ENCODE measurements around the gene MORF4L2.

MORF4L2 gene

DNA sequence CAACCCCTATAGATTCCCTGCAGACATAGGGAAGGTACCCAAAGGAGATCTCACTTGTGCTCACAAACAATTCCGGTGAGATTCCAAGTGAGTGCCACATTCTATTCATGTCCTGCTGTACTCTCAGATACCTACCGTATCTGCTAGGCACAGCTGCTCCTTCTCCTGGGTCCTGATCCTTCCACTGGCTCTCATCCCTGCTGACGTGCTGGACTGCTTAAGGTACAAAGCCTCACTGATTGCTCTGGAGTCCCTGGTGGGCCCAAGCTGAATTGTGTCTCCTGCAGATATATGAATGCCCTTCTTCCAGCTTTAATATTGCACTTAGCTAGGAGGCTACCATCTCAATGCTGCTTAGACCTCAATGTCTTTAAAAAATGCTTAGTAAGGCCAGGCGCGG lies 55.4 kb downstream of the MORF4L2 start:
- DNase-seq (ENCODE audit: low spot score): no peak

DNA sequence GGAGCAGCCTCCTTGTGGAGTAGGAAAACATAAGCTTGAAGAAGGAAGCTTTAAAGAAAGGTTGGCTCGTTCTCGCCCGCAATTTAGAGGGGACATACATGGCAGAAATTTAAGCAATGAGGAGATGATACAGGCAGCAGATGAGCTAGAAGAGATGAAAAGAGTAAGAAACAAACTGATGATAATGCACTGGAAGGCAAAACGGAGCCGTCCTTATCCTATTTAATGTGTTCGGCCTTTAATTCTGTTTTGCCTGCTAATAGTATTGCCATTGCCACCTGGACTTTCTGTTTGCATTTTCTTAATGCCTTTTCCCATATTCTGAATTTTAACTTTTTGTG lies 56.4 kb downstream of the MORF4L2 start:
- no peak for DNase-seq (ENCODE audit: low spot score)

DNA sequence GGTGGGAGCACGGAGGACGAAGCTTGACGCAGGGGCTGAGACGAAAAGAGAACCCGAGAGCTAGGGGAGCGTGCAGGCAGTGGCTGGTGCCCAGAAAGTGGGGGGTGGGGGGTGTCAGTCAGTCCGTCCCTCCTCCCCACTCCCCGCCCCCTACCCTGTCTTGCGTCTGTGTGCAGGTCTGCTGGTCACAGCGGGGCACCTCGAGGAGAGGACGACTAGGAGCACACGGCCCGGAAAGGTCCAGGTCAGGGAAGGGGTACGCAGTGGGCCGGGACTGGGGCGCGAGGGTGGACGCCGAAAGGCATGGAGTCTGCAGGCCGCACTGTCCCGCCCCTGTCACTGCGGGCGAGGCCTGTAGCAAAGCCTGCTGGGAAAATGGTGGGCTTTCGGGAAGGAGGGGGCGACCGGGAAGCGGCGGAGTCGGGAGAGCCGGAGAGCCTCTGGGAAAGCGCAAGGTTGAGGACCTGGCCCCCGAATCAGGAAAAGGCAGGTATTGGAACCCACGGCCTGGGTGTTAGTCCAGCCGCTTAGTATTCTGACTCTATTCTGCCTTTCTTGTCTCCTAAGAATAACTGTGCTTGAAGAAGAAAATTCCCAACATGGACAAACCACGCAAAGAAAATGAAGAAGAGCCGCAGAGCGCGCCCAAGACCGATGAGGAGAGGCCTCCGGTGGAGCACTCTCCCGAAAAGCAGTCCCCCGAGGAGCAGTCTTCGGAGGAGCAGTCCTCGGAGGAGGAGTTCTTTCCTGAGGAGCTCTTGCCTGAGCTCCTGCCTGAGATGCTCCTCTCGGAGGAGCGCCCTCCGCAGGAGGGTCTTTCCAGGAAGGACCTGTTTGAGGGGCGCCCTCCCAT lies 57.0 kb downstream of the MORF4L2 start:
- DNase-seq (ENCODE audit: low spot score): no peak

DNA sequence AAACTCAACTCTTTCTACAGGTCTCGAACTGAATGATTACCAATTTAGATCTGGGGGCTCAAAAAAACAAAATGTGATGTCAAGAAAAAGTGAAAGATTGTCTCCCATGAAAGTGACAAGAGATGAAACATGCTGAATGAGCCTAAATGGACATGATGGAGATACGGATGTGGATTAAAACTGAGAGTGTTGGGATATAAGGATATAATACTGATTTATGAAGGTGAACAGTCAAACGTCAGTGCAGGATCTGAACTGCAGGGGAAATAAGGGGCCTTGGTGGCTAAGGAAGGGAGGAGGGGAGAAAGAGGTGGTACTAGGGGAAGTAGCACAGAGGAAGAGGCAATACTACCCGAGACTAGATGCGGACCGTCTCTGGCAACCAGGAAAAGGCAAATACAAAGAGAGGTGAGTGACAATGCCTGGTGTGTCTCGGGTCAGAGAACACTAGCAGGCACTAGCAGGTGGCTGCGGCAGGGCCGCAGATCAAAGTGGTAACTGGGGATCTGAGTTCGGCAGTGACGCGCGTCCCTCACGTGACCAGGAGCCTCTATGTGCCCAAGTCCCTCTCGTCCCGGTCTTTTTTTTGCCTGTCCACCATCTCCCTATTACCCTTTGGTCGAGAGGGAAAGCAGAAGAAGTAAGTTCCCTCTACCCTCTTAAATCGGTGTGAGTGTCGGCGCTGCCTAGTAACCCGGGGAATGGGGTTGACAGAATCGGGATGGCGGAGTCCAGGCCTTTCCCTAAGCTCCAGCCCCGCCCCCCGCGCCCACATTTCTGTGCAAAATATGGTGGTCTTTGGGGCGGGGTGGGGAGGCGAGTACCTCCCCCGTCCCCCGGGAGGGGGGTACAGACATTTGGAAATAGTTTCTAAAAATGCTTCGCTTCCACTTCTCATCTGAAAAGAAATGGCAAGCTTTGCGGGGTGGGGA lies 57.8 kb downstream of the MORF4L2 start, which contains the start of gene TCEAL1:
Gene TCEAL1 (plus strand): TSS at position 590 of the 932 bp plus-strand sequence. CDS start 942 bp downstream, outside the sequence.
- no peak for DNase-seq (ENCODE audit: low spot score)

DNA sequence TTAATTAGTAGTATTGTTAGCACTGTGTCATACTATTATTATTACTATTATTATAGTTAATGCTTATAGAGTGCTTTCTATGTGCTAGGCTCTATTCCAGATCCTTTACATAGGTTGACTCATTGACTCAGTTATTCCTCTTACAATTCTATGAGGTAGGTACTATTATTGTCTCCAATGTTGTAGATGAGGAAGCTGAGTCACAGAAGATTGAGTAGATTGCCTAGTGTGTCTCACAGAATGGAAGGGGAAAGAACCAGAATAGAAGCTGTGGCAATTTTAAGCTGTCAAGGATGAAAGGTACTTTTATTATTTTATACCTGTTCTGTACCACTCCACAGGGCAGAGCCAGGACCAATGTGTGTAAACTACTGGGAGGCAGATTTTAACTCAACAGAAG lies 59.6 kb downstream of the MORF4L2 start:
- no peak for DNase-seq (ENCODE audit: low spot score)

Data from COLO829 (cell line).